ENCODE data around the gene CCDC150.

GRCh38 chr2:196604196-196604595 is 35.3 kb upstream of the CCDC150 start:
- no peak for TF ChIP-seq CTCF (IDR thresholded peaks at IDR 0.05)
- TF ChIP-seq EZH2 (IDR thresholded peaks at IDR 0.05) = no peak

Measured in neural progenitor cell (in vitro differentiated cells).